GM10266 (cell line): ENCODE results near the gene PRSS8.

Experiments used
- DNase-seq: peaks from one replicate; pipeline ENCODE4 v3.0.0; 2012; ENCODE audit errors: extremely low spot score
- TF ChIP-seq, protein P1 (sequence below): IDR thresholded peaks from 2 replicates; pipeline ENCODE4 v1.5.1; 2012; ENCODE audit warnings: mild to moderate bottlenecking, low read depth; ENCODE audit not compliant: control insufficient read depth, insufficient read depth; ENCODE audit errors: missing control alignments

The PRSS8 gene

GRCh38 chr16:31120129-31120528, 15.4 kb downstream of the PRSS8 start:
- no peak for DNase-seq
- TF ChIP-seq, protein P1, sequence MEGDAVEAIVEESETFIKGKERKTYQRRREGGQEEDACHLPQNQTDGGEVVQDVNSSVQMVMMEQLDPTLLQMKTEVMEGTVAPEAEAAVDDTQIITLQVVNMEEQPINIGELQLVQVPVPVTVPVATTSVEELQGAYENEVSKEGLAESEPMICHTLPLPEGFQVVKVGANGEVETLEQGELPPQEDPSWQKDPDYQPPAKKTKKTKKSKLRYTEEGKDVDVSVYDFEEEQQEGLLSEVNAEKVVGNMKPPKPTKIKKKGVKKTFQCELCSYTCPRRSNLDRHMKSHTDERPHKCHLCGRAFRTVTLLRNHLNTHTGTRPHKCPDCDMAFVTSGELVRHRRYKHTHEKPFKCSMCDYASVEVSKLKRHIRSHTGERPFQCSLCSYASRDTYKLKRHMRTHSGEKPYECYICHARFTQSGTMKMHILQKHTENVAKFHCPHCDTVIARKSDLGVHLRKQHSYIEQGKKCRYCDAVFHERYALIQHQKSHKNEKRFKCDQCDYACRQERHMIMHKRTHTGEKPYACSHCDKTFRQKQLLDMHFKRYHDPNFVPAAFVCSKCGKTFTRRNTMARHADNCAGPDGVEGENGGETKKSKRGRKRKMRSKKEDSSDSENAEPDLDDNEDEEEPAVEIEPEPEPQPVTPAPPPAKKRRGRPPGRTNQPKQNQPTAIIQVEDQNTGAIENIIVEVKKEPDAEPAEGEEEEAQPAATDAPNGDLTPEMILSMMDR = no peak

- DNase-seq = no peak
- TF ChIP-seq, protein P1 = no peak
These were observed 17.0 kb downstream of the PRSS8 start for GRCh38 chr16:31118223-31119155.

- TF ChIP-seq, protein P1 = no peak
- DNase-seq = peak; percentile 99
These were observed 17.9 kb downstream of the PRSS8 start, which contains the start of gene KAT8 for GRCh38 chr16:31117384-31118222. Gene KAT8 (plus strand): TSS chr16:31117664. CDS start chr16:31117682, 18 bp downstream.

DNA sequence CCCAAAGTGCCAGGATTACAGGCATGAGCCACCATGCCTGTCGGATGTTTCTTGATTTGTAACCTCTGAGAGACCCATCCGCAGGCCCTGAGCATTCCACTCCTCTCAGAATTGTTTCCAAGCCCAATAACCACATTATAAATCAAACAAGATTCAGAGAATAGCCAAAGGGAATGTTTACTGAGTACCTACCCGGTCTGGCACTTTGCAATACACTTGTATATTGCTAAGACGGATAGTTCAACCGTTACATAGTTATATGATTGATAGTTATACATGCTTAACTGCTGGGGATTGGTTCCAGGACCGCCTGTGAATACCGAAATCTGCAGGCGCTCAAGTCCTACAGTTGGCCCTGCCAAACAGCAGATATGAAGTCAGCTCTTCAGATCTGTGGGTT, 21.1 kb downstream of the PRSS8 start:
- no peak for DNase-seq
- TF ChIP-seq, protein P1 = no peak

- TF ChIP-seq, protein P1 = no peak
- no peak for DNase-seq
These were observed 22.1 kb downstream of the PRSS8 start for GRCh38 chr16:31113121-31114120.

DNA sequence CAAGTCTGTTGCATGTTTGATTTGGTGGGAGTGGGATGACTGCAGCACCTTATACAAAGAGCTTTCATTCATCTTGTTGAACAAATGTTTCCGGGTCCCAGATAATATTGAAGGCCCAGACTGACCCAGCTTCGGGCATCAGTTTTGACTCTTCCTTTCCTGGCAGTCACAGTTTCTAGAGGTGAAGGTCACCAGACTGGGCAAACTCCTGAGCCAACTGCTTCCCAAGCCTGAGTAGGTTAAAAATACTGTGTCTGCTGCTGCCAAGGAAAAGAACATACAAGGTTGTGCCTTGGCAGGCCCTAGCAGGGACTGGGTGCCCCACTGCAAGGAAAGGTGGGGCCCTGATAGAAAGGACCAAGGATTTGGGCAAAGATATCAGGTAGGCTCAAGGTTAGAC, 22.8 kb downstream of the PRSS8 start:
- DNase-seq = no peak
- TF ChIP-seq, protein P1 = no peak
